ENCODE data around the gene SVIL.

GRCh38 chr10:29578457-29578856 is 56.3 kb downstream of the SVIL start:
- TF ChIP-seq EZH2 (IDR thresholded peaks at IDR 0.05) (no peak), POLR2AphosphoS5 (IDR thresholded peaks at IDR 0.05; ENCODE audit: borderline replicate concordance, low read depth, low read length) (no peak)
